Nephron (organoid): ENCODE measurements around the gene WDR55.
"Not testable (repeated sequence)": the region's sequence is repeated elsewhere in the genome, so short reads cannot be mapped to it uniquely, and the experiment has no call there.

Experiments used
- H3K27ac Mint-ChIP-seq, 3 experiments: 2 replicates each; pipeline ENCODE4 v1.8.0; 2020; ENCODE audit warnings: mixed read lengths in 3 of 3, mild to moderate bottlenecking in 2 of 3, moderate library complexity in 1 of 3
- H3K27me3 Mint-ChIP-seq: 2 replicates; pipeline ENCODE4 v1.8.0; 2021; ENCODE audit warnings: low read depth, mild to moderate bottlenecking, moderate library complexity, mixed read lengths
- H3K36me3 Mint-ChIP-seq: 2 replicates; pipeline ENCODE4 v1.8.0; 2020; ENCODE audit warnings: low read depth, mixed read lengths
- H3K4me1 Mint-ChIP-seq: 2 replicates; pipeline ENCODE4 v1.8.0; 2020; ENCODE audit warnings: mixed read lengths
- H3K4me3 Mint-ChIP-seq, 3 experiments: 2 replicates each; pipeline ENCODE4 v1.8.0; 2020; ENCODE audit warnings: mild to moderate bottlenecking in 3 of 3, mixed read lengths in 3 of 3, moderate library complexity in 2 of 3
- H3K9me3 Mint-ChIP-seq: 2 replicates; pipeline ENCODE4 v1.8.0; 2020; ENCODE audit warnings: mixed read lengths
- CTCF ChIP-seq, 3 experiments: fragments of 200-600 bp; sonication (generic); IDR thresholded peaks; one replicate each; pipeline ENCODE4 v1.5.0; 2021; ENCODE audit warnings: antibody characterized with exemption in 3 of 3; ENCODE audit not compliant: unreplicated experiment in 3 of 3

WDR55 gene

GRCh38 chr5:140664359-140665119 lies at the start of gene WDR55:
WDR55 (plus strand) TSS chr5:140664904; CDS start chr5:140664913, 9 bp downstream.
- Mint-ChIP-seq H3K4me3 (peak within 1 kb of the TSS; percentile 100), H3K9me3 (no peaks in the 10 kb centered on the region), H3K27ac (peak within 1 kb of the TSS; percentile 95 to 97 (median 97)), H3K4me1 (peaks cover 23% of the 10 kb centered on the region), H3K27me3 (no peaks in the 10 kb centered on the region), H3K36me3 (peaks cover 74% of the 10 kb centered on the region)
- TF ChIP-seq CTCF (IDR thresholded peaks at IDR 0.05; ENCODE audit: unreplicated experiment in 3 of 3) = no peak

GRCh38 chr5:140622301-140622700 lies 42.4 kb upstream of the WDR55 start:
- no peaks in the 10 kb centered on the region for H3K36me3 Mint-ChIP-seq
- H3K27me3 Mint-ChIP-seq = peaks cover 25% of the 10 kb centered on the region

GRCh38 chr5:140623061-140623460 lies 41.6 kb upstream of the WDR55 start:
- not testable (repeated sequence) for H3K36me3 Mint-ChIP-seq, H3K4me1 Mint-ChIP-seq, H3K4me3 Mint-ChIP-seq, H3K27ac Mint-ChIP-seq
- Mint-ChIP-seq H3K9me3 (peaks cover 13% of the 10 kb centered on the region), H3K27me3 (peaks cover 24% of the 10 kb centered on the region)

More at GRCh38 chr5:140622301-140622700, 42.4 kb upstream of the WDR55 start:
- H3K4me1 Mint-ChIP-seq = no peaks in the 10 kb centered on the region
- H3K9me3 Mint-ChIP-seq = peaks cover 9% of the 10 kb centered on the region
- TF ChIP-seq CTCF (IDR thresholded peaks at IDR 0.05; ENCODE audit: unreplicated experiment in 3 of 3) = no peak
- H3K4me3 Mint-ChIP-seq = no peak overlapping the region
- no peak overlapping the region for H3K27ac Mint-ChIP-seq

GRCh38 chr5:140624886-140625285 lies 39.8 kb upstream of the WDR55 start:
- not testable (repeated sequence) for H3K27ac Mint-ChIP-seq, H3K36me3 Mint-ChIP-seq

GRCh38 chr5:140627972-140628371 lies 36.7 kb upstream of the WDR55 start:
- Mint-ChIP-seq H3K4me1 (no peaks in the 10 kb centered on the region), H3K36me3 (no peaks in the 10 kb centered on the region), H3K9me3 (peaks cover 22% of the 10 kb centered on the region), H3K4me3 (no peak overlapping the region), H3K27ac (no peak overlapping the region), H3K27me3 (no peaks in the 10 kb centered on the region)
- no peak for TF ChIP-seq CTCF (IDR thresholded peaks at IDR 0.05; ENCODE audit: unreplicated experiment in 3 of 3)

More at GRCh38 chr5:140624886-140625285, 39.8 kb upstream of the WDR55 start:
- peaks cover 19% of the 10 kb centered on the region for H3K9me3 Mint-ChIP-seq
- H3K27me3 Mint-ChIP-seq = peaks cover 20% of the 10 kb centered on the region
- not testable (repeated sequence) for H3K4me1 Mint-ChIP-seq, H3K4me3 Mint-ChIP-seq

- Mint-ChIP-seq H3K27ac (no peak overlapping the region), H3K36me3 (no peaks in the 10 kb centered on the region), H3K9me3 (peaks cover 22% of the 10 kb centered on the region), H3K4me3 (no peak overlapping the region), H3K4me1 (no peaks in the 10 kb centered on the region), H3K27me3 (no peaks in the 10 kb centered on the region)
- no peak for TF ChIP-seq CTCF (IDR thresholded peaks at IDR 0.05; ENCODE audit: unreplicated experiment in 3 of 3)
Measured at GRCh38 chr5:140628711-140629110, 36.0 kb upstream of the WDR55 start.
